Forelimb muscle (tissue), 1 donor: ENCODE measurements around the gene ALDH8A1. TPM values are rescaled to one million over a fixed set of nuclear protein-coding genes. Genes with fewer than 3 reads are reported as not detected.

Experiments used
- DNase-seq: peaks from one replicate; pipeline ENCODE4 v3.0.0-alpha.2; 2013; ENCODE audit warnings: low read depth
- polyA plus RNA-seq: library from polyadenylated mRNA; unstranded; fragments of 120-200 nt; gene quantifications from one replicate; pipeline ENCODE4 v1.2.1, GENCODE V29; 2013; ENCODE audit not compliant: insufficient read length

The ALDH8A1 gene, protein sequence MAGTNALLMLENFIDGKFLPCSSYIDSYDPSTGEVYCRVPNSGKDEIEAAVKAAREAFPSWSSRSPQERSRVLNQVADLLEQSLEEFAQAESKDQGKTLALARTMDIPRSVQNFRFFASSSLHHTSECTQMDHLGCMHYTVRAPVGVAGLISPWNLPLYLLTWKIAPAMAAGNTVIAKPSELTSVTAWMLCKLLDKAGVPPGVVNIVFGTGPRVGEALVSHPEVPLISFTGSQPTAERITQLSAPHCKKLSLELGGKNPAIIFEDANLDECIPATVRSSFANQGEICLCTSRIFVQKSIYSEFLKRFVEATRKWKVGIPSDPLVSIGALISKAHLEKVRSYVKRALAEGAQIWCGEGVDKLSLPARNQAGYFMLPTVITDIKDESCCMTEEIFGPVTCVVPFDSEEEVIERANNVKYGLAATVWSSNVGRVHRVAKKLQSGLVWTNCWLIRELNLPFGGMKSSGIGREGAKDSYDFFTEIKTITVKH
- polyA plus RNA-seq = 1.6 TPM

DNA sequence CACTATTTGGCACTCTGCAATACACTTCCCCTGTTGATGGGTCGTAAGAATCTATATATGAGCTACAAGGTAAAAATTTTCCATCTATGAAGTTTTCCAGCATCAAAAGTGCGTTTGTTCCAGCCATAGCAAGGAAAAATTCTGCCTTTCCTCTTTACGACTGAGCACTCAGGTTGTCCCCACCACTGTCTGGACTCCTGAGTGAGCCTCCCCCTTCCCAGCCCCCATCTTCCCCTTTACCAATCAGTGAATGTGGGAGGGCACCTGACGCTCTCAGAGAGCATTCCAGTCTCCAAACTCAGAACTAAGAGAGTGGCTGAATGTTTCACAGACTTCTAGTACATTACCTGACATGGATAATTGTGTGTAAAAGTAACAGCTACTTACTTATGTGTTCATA lies at the start of gene ALDH8A1:
ALDH8A1 (minus strand) TSS at position 175 of the 400 bp plus-strand sequence; CDS start at position 127, 48 bp downstream.
- no peak for DNase-seq

- DNase-seq = no peak
Measured at GRCh38 chr6:134999107-134999506, 49.2 kb upstream of the ALDH8A1 start.

GRCh38 chr6:134997133-134997995 lies 47.5 kb upstream of the ALDH8A1 start:
- no peak for DNase-seq

DNA sequence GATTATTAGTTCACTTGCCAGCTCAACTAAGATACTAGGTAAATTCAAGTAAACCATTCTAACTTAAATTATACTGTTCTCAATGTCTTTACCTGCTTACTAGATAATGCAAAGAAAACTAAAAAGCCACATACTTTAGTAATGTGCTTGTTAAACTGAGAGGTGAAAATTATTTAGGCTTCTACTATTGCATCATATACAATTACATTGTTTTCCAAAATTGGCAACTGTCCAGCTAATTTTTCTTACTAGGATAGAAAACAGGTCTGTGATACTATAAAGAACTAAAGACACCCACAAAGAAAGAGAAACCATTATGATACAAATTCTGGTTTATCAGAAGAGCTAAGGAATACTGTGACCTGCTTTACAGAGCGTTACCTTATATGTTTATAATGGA lies 45.6 kb upstream of the ALDH8A1 start:
- no peak for DNase-seq

- no peak for DNase-seq
Measured at GRCh38 chr6:134994431-134994830, 44.5 kb upstream of the ALDH8A1 start.

GRCh38 chr6:134992155-134992554 lies 42.3 kb upstream of the ALDH8A1 start:
- DNase-seq = no peak

DNA sequence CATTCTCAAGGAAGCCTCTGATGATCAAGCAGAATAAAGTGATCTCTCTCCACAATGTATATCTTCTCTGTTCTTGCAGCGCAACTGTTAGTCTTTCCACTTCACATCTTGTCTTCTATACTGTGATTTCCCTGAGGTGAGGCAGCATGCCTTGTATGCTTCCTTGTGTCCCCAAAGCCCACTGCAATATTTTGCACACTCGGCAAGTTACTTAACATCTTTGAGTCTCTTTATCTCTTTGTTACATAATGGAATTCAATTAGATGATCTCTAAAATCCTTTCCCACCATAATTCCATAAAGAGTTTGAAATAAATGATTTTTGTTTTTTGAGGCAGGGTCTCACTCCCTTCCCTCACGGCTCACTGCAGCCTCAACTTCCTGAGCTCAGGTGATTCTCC lies 40.4 kb upstream of the ALDH8A1 start:
- DNase-seq = no peak

GRCh38 chr6:134984821-134985220 lies 34.9 kb upstream of the ALDH8A1 start:
- DNase-seq = no peak

DNA sequence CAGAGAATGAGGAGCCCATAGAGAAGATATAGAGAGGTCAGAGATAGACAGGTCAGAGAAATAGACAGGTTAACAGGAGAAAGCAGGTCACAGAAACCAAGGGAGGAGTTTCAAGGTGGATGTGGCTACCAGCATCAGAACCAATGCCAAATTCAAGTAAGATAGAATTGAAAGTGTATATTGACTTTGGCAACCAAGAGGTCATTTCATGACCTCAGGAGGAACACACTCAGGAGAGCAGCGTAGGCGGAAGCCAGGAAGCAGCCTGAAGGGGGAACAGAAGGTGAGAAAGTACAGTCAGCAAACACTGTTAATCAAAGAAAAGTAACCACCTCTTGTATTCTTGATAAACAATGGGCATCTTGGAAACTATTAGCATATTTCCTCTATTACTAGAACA lies 33.9 kb upstream of the ALDH8A1 start:
- DNase-seq = no peak

- no peak for DNase-seq
Measured at GRCh38 chr6:134982161-134982560, 32.3 kb upstream of the ALDH8A1 start.

DNA sequence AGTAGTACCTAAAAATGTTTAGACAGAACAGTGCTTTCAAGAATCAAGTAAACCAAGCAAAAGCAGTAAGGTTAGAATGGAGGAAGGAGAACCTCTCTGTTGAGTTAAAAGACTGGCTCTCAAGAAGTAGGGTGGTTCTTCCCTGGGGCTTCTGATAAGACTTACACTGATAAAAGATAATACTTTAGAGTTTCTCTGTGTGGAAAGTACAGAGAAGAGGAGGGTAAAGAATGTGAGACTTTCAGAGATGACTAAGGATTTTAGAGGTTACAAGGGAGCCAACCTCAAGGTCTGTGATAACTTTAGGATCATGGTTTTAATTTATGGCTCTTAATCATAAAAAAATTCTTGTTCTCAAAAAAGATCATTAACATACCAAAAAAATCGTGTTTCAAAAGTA lies 30.9 kb upstream of the ALDH8A1 start:
- no peak for DNase-seq

- no peak for DNase-seq
Measured at GRCh38 chr6:134979142-134979541, 29.2 kb upstream of the ALDH8A1 start.

GRCh38 chr6:134974370-134974769 lies 24.5 kb upstream of the ALDH8A1 start:
- no peak for DNase-seq

- no peak for DNase-seq
Measured at GRCh38 chr6:134967711-134968110, 17.8 kb upstream of the ALDH8A1 start.

- DNase-seq = no peak
Measured at GRCh38 chr6:134964451-134965203, 14.7 kb upstream of the ALDH8A1 start.

DNA sequence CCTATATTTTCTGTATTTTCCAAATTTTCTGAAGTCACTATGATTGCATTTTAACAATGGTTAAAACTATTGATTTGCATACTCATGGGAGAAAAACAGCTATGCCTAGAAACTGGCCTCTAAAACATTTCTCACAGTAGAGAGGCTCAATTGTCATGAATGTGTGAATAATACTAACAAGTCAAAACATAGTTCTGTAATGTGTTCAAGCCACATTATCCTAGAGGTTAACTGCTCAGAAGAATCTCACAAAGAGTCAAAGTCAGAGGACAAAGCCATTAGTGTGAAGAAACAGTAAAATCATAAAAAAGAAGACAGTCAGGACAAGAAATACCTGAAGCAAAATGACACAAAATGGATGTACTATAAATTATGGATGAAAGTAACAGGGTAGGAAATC lies 12.5 kb upstream of the ALDH8A1 start:
- DNase-seq = no peak

- no peak for DNase-seq
Measured at GRCh38 chr6:134961366-134961765, 11.5 kb upstream of the ALDH8A1 start.

DNA sequence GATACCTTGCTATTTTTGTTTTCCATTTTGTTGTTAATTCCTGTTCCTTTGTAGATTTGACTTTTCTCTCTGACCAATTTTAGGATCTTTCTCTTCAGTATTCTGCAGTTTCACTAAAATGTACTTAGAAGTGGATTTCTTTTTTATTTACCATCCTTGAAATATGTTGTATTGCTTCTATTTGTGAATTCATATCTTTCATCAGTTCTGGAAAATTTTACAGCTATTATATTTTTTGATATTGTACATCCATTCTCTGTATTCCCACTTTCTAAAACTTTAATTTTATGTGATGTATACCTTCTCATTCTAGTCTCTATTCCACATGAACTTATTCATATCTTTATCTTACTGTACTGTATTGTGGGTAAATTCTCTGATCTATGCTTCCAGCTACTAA lies 9.7 kb upstream of the ALDH8A1 start:
- DNase-seq = no peak

GRCh38 chr6:134956676-134957075 lies 6.8 kb upstream of the ALDH8A1 start:
- no peak for DNase-seq

- DNase-seq = no peak
Measured at GRCh38 chr6:134956032-134956431, 6.1 kb upstream of the ALDH8A1 start.

- DNase-seq = no peak
Measured at GRCh38 chr6:134954272-134955000, 4.5 kb upstream of the ALDH8A1 start.
